IMR-90 (cell line): Measurements from ENCODE around the gene TMEM82. TPM values are rescaled to one million over a fixed set of nuclear protein-coding genes. Genes with fewer than 3 reads are reported as not detected.

ENCODE experiments used
- ATAC-seq: fragments of 200-7000 bp; cut with Tn5 transposase; 2 replicates; pipeline ENCODE4 v1.9.1; 2020; ENCODE audit warnings: low read depth, mild to moderate bottlenecking, moderate library complexity
- BruUV-seq: library from RNA; stranded (reverse); fragments of 400-500 nt; replicated peaks from 2 replicates; lab custom pipeline; 2021; lab: Mats Ljungman, UMichigan
- CTCF ChIA-PET: fragments of 300-600 bp; formaldehyde crosslinking; extraction: SDS; loops from one replicate; lab custom pipeline; 2021; ENCODE audit warnings: antibody characterized with exemption; lab: Yijun Ruan, JAX
- POLR2A ChIA-PET: fragments of 300-600 bp; sonication (Branson Sonifier 250); formaldehyde crosslinking; loops from one replicate; lab custom pipeline; 2022; ENCODE audit warnings: antibody characterized with exemption; ENCODE audit not compliant: unreplicated experiment; lab: Charles Lee
- DNase-seq: peaks from one replicate; pipeline ENCODE4 v3.0.0; 2013
- H2AFZ ChIP-seq: replicated peaks from 2 replicates; pipeline ENCODE3; 2013; ENCODE audit warnings: low read length, mild to moderate bottlenecking; ENCODE audit not compliant: poor library complexity
- H2AK5ac ChIP-seq: 2 replicates; pipeline ENCODE4 v1.6.1; 2013; ENCODE audit warnings: low read depth, low read length, inconsistent platforms
- H2AK9ac ChIP-seq: replicated peaks from 2 replicates; pipeline ENCODE3; 2013; ENCODE audit warnings: mild to moderate bottlenecking, low read depth, low read length, moderate library complexity; ENCODE audit not compliant: poor library complexity
- H2BK120ac ChIP-seq: 2 replicates; pipeline ENCODE4 v1.6.1; 2013; ENCODE audit warnings: low read depth, low read length, inconsistent platforms
- H2BK15ac ChIP-seq: 3 replicates; pipeline ENCODE4 v1.6.1; 2013; ENCODE audit warnings: low read depth, low read length, inconsistent platforms
- H2BK20ac ChIP-seq: 2 replicates; pipeline ENCODE4 v1.6.1; 2013; ENCODE audit warnings: low read depth, mild to moderate bottlenecking, inconsistent platforms, low read length, moderate library complexity
- H2BK5ac ChIP-seq: 2 replicates; pipeline ENCODE4 v1.6.1; 2013; ENCODE audit warnings: mild to moderate bottlenecking, low read depth, low read length, inconsistent platforms; ENCODE audit not compliant: poor library complexity, severe bottlenecking
- H3K14ac ChIP-seq: replicated peaks from 2 replicates; pipeline ENCODE4 v1.6.1; 2013; ENCODE audit warnings: low read depth, low read length, inconsistent platforms
- H3K18ac ChIP-seq: 2 replicates; pipeline ENCODE4 v1.6.1; 2013; ENCODE audit warnings: low read depth, low read length, control low read depth
- H3K23ac ChIP-seq: 2 replicates; pipeline ENCODE4 v1.6.1; 2013; ENCODE audit warnings: low read depth, low read length, inconsistent platforms
- H3K27ac ChIP-seq: 2 replicates; pipeline ENCODE4 v1.5.1; 2013; ENCODE audit warnings: mild to moderate bottlenecking, control low read depth, low read length; ENCODE audit not compliant: insufficient read depth
- H3K27me3 ChIP-seq: 2 replicates; pipeline ENCODE4 v1.6.1; 2013; ENCODE audit warnings: low read length; ENCODE audit not compliant: control insufficient read depth, insufficient read depth
- H3K36me3 ChIP-seq: 2 replicates; pipeline ENCODE4 v1.6.1; 2013; ENCODE audit warnings: low read length, mixed read lengths; ENCODE audit not compliant: control insufficient read depth, insufficient read depth
- H3K4ac ChIP-seq: 2 replicates; pipeline ENCODE4 v1.6.1; 2013; ENCODE audit warnings: low read depth, low read length, inconsistent platforms
- H3K4me1 ChIP-seq: 2 replicates; pipeline ENCODE4 v1.6.1; 2013; ENCODE audit warnings: low read length, mixed read lengths; ENCODE audit not compliant: control insufficient read depth, insufficient read depth
- H3K4me2 ChIP-seq: 2 replicates; pipeline ENCODE4 v1.6.1; 2013; ENCODE audit warnings: low read depth, mild to moderate bottlenecking, control low read depth, low read length, moderate library complexity
- H3K4me3 ChIP-seq: 2 replicates; pipeline ENCODE4 v1.5.1; 2013; ENCODE audit warnings: low read depth, mild to moderate bottlenecking, control low read depth, low read length, moderate library complexity; ENCODE audit not compliant: insufficient read depth
- H3K56ac ChIP-seq: 2 replicates; pipeline ENCODE4 v1.6.1; 2013; ENCODE audit warnings: low read length, inconsistent platforms; ENCODE audit not compliant: insufficient read depth; ENCODE audit errors: extremely low read depth
- H3K79me1 ChIP-seq, 2 experiments: 2 replicates each; pipeline ENCODE4 v1.6.1; 2013; ENCODE audit warnings: low read length in 2 of 2, inconsistent platforms in 1 of 2, low read depth in 1 of 2
- H3K9ac ChIP-seq: 2 replicates; pipeline ENCODE4 v1.6.1; 2013; ENCODE audit warnings: low read depth, low read length, control low read depth
- H3K9me1 ChIP-seq: 2 replicates; pipeline ENCODE4 v1.6.1; 2013; ENCODE audit warnings: low read length, inconsistent platforms; ENCODE audit not compliant: insufficient read depth
- H3K9me3 ChIP-seq: 2 replicates; pipeline ENCODE4 v1.6.1; 2013; ENCODE audit warnings: low read length; ENCODE audit not compliant: control insufficient read depth, insufficient read depth
- H4K20me1 ChIP-seq: 2 replicates; pipeline ENCODE4 v1.6.1; 2013; ENCODE audit warnings: low read length, inconsistent platforms; ENCODE audit not compliant: insufficient read depth
- H4K5ac ChIP-seq: 2 replicates; pipeline ENCODE4 v1.6.1; 2013; ENCODE audit warnings: mild to moderate bottlenecking, low read depth, low read length, control low read depth
- H4K8ac ChIP-seq, 2 experiments: 2 replicates each; pipeline ENCODE4 v1.6.1; 2013; ENCODE audit warnings: low read depth in 2 of 2, low read length in 2 of 2, control low read depth in 1 of 2, inconsistent platforms in 1 of 2
- H4K91ac ChIP-seq: 2 replicates; pipeline ENCODE4 v1.6.1; 2013; ENCODE audit warnings: low read depth, low read length, inconsistent platforms; ENCODE audit not compliant: insufficient read depth
- RCOR1 ChIP-seq: IDR thresholded peaks from 2 replicates; pipeline ENCODE4 v1.6.1; 2012; ENCODE audit warnings: mild to moderate bottlenecking, low read length, improper control_type of control experiment; ENCODE audit not compliant: insufficient replicate concordance
- WGBS, 2 experiments: methylation state at CpG; one replicate each; pipeline versions ENCODE4 v1.1.5 to v1.1.7; 2013; ENCODE audit warnings: missing lambda C conversion rate in 2 of 2; ENCODE audit not compliant: insufficient read length in 1 of 2; ENCODE audit errors: extremely low coverage in 2 of 2; 5-methylcytosine and 5-hydroxymethylcytosine counted together
- dilution Hi-C: fragments of 300-500 bp; cut with HindIII; formaldehyde crosslinking; loops from one replicate; pipeline ENCODE4 v1.14.3; 2018; ENCODE audit warnings: low sequenced_read_pairs; ENCODE audit not compliant: unreplicated experiment
- in situ Hi-C: fragments of 300-500 bp; cut with MboI; formaldehyde crosslinking; loops from 3 replicates; pipeline ENCODE4 v1.14.3; 2019; ENCODE audit warnings: low sequenced_read_pairs, inconsistent platforms, mixed read lengths
- intact Hi-C: fragments of 100-400 bp; cut with micrococcal nuclease; formaldehyde crosslinking; loops from 2 replicates; pipeline ENCODE4 v1.10.0; 2022
- polyA plus RNA-seq, 3 experiments: library from polyadenylated mRNA; depleted of rRNA; stranded (reverse); fragments of >200 nt; gene quantifications; 2 replicates each; pipeline ENCODE4 v1.2.3, GENCODE V29; 2012; ENCODE audit warnings: low replicate concordance in 1 of 3
- total RNA-seq: library from RNA; depleted of rRNA; stranded (reverse); fragments of >200 nt; gene quantifications from 2 replicates; pipeline ENCODE4 v1.2.3, GENCODE V29; 2012

The TMEM82 gene
- total and polyA plus RNA-seq, 2 of the 4 experiments (the other 2 are of a cell fraction), result not detected

DNA sequence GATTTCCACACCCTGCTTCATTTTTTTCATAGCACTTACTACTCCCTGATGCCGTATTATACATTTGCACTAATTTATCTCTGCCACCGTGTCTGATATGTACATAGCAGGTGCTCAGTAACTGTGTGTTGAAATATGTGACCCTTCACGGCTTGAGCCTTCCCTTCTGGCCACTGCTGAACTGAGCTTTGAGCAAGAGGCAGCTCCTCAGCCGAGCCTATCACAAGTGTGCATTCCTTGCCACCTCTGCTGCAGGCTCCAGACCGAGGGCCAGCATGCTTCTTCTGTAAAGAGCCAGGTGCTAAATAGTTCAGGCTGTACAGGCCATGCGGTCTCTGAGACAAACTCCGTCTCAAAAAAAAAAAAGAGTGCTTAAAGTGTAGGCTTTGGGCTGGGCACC, 35.5 kb upstream of the TMEM82 start:
- intact Hi-C loops (no loop called here), in situ Hi-C loops (no loop called here), dilution Hi-C loops (no loop called here)
- no TSS peak for BruUV-seq
- Histone ChIP-seq H3K4me2 (no peak overlapping the region), H2BK15ac (no peak overlapping the region), H2AK5ac (no peak overlapping the region), H3K36me3 (peaks cover 4% of the 10 kb centered on the region; the same call in 1 of the 2 replicates), H3K56ac (no peak overlapping the region), H2BK120ac (no peak overlapping the region), H3K27me3 (no peaks in the 10 kb centered on the region), H2BK5ac (no peak overlapping the region), H2AFZ (no peak overlapping the region), H3K4me1 (peaks cover 14% of the 10 kb centered on the region; the same call in 1 of the 2 replicates), H3K14ac (no peak overlapping the region), H3K9me1 (peaks cover 14% of the 10 kb centered on the region), H2BK20ac (no peak overlapping the region), H3K9me3 (no peaks in the 10 kb centered on the region), H4K91ac (no peak overlapping the region), H4K8ac (no peak overlapping the region), H3K9ac (no peak overlapping the region), H2AK9ac (no peak overlapping the region), H3K79me1 (peaks cover 52 to 76% of the 10 kb centered on the region in 2 experiments), H3K27ac (no peak overlapping the region), H3K23ac (no peak overlapping the region), H4K20me1 (peaks cover 37% of the 10 kb centered on the region), H3K4me3 (no peak overlapping the region), H3K4ac (no peak overlapping the region; the same call in 1 of the 2 replicates), H4K5ac (no peak overlapping the region), H3K18ac (no peak overlapping the region)
- ChIA-PET CTCF (no interaction called here), POLR2A (interaction anchor here (0.6 kb wide), 1 partner anchor 50 kb away, joined by 4 read pairs; no protein-coding TSS in a partner anchor)
- ATAC-seq (no peak), DNase-seq (no peak)
- no peak for TF ChIP-seq RCOR1
- no CpG with 5 or more reads among the region's 7 CpGs for WGBS, 2 experiments
